H1 (cell line): ENCODE measurements around the gene SERPINH1. TPM values are rescaled to one million over a fixed set of nuclear protein-coding genes. Genes with fewer than 3 reads are reported as not detected.

Source experiments
- CTCF ChIA-PET: fragments of 300-600 bp; sonication (Branson Sonifier 250); formaldehyde crosslinking; loops from one replicate; lab custom pipeline; 2021; ENCODE audit not compliant: partially characterized antibody; lab: Charles Lee
- POLR2A ChIA-PET: fragments of 300-600 bp; sonication (Branson Sonifier 250); formaldehyde crosslinking; loops from one replicate; lab custom pipeline; 2021; ENCODE audit warnings: inconsistent platforms; ENCODE audit not compliant: partially characterized antibody; lab: Charles Lee
- DNase-seq, 2 experiments: peaks; one replicate each; pipeline versions ENCODE4 v3.0.0 to v3.0.0-alpha.2; 2010 to 2022; ENCODE audit warnings: low spot score in 2 of 2, low read depth in 1 of 2, mixed read lengths in 1 of 2
- FAIRE-seq: peaks from 2 replicates; lab custom pipeline; 2011; peaks lifted over from hg19 to GRCh38; lab: Jason Lieb, UNC
- H2AFZ ChIP-seq: 2 replicates; pipeline ENCODE4 v1.8.1; 2012; ENCODE audit warnings: low read length, inconsistent platforms
- H2AK5ac ChIP-seq: 2 replicates; pipeline ENCODE4 v1.6.1; 2013; ENCODE audit warnings: low read depth, low read length
- H2BK120ac ChIP-seq: replicated peaks from 2 replicates; pipeline ENCODE3; 2013; ENCODE audit warnings: low read depth, low read length, inconsistent platforms
- H2BK12ac ChIP-seq: 2 replicates; pipeline ENCODE4 v1.6.1; 2013; ENCODE audit warnings: low read depth, low read length
- H2BK15ac ChIP-seq: 2 replicates; pipeline ENCODE4 v1.6.1; 2013; ENCODE audit warnings: low read length
- H2BK20ac ChIP-seq: 2 replicates; pipeline ENCODE4 v1.6.1; 2013; ENCODE audit warnings: low read length
- H2BK5ac ChIP-seq: 2 replicates; pipeline ENCODE4 v1.6.1; 2013; ENCODE audit warnings: low read depth, low read length
- H3K14ac ChIP-seq: 2 replicates; pipeline ENCODE4 v1.6.1; 2013; ENCODE audit warnings: inconsistent platforms; ENCODE audit not compliant: insufficient read length
- H3K18ac ChIP-seq: 2 replicates; pipeline ENCODE4 v1.6.1; 2013; ENCODE audit warnings: low read length; ENCODE audit errors: extremely low read depth
- H3K23ac ChIP-seq: 2 replicates; pipeline ENCODE4 v1.6.1; 2013; ENCODE audit warnings: inconsistent platforms; ENCODE audit not compliant: insufficient read length
- H3K23me2 ChIP-seq: 2 replicates; pipeline ENCODE4 v1.6.1; 2013; ENCODE audit warnings: low read depth, low read length
- H3K27ac ChIP-seq: 2 replicates; pipeline ENCODE4 v1.6.1; 2011; ENCODE audit warnings: low read depth, low read length, inconsistent platforms
- H3K27me3 ChIP-seq, 4 experiments: replicated peaks in 1 of 4; 1 replicate in 1 of 4; 2 replicates in 3 of 4; pipeline versions ENCODE4 v1.6.1 to v1.8.1; 2011 to 2013; ENCODE audit warnings: low read length in 3 of 4, mild to moderate bottlenecking in 3 of 4, inconsistent platforms in 2 of 4, mixed read lengths in 2 of 4, moderate library complexity in 1 of 4; ENCODE audit not compliant: control insufficient read depth in 3 of 4, insufficient read depth in 3 of 4; ENCODE audit errors: extremely low read depth in 1 of 4
- H3K36me3 ChIP-seq, 4 experiments: 2 replicates each; pipeline versions ENCODE4 v1.6.1 to v1.8.1; 2011 to 2013; ENCODE audit warnings: mild to moderate bottlenecking in 4 of 4, low read length in 3 of 4, moderate library complexity in 2 of 4, control low read depth in 1 of 4, inconsistent platforms in 1 of 4; ENCODE audit not compliant: insufficient read depth in 4 of 4, control insufficient read depth in 2 of 4
- H3K4ac ChIP-seq: replicated peaks from 2 replicates; pipeline ENCODE3; 2013; ENCODE audit warnings: low read length, low read depth, mixed read lengths, inconsistent platforms; ENCODE audit not compliant: insufficient read length
- H3K4me1 ChIP-seq, 4 experiments: replicated peaks in 1 of 4; 1 replicate in 1 of 4; 2 replicates in 3 of 4; pipeline versions ENCODE4 v1.6.1 to v1.8.1; 2011 to 2013; ENCODE audit warnings: low read length in 3 of 4, inconsistent platforms in 2 of 4, mixed read lengths in 1 of 4; ENCODE audit not compliant: insufficient read depth in 4 of 4, control insufficient read depth in 3 of 4
- H3K4me2 ChIP-seq, 2 experiments: 2 replicates each; pipeline versions ENCODE4 v1.6.1 to v1.8.1; 2011 to 2013; ENCODE audit warnings: low read depth in 2 of 2, low read length in 2 of 2, control low read depth in 1 of 2, inconsistent platforms in 1 of 2, mild to moderate bottlenecking in 1 of 2; ENCODE audit not compliant: insufficient read depth in 1 of 2
- H3K4me3 ChIP-seq, 4 experiments: fragments of 200-600, 300-600 bp in 1 of 4; sonication (generic), shearing (Covaris generic), sonication (Bioruptor Twin) in 1 of 4; 2 replicates each; pipeline versions ENCODE4 v1.5.1 to v1.8.1; 2011 to 2016; ENCODE audit warnings: low read length in 4 of 4, low read depth in 3 of 4, control low read depth in 2 of 4, inconsistent platforms in 2 of 4, mild to moderate bottlenecking in 2 of 4, mixed read lengths in 1 of 4, moderate library complexity in 1 of 4; ENCODE audit not compliant: insufficient read depth in 2 of 4; ENCODE audit errors: extremely low read depth in 1 of 4
- H3K56ac ChIP-seq: replicated peaks from 2 replicates; pipeline ENCODE3; 2013; ENCODE audit warnings: low read depth, mild to moderate bottlenecking, mixed read lengths, low read length, inconsistent platforms; ENCODE audit not compliant: insufficient read length
- H3K79me1 ChIP-seq: 2 replicates; pipeline ENCODE4 v1.6.1; 2013; ENCODE audit warnings: low read depth, low read length, control low read depth
- H3K79me2 ChIP-seq, 2 experiments: 2 replicates each; pipeline versions ENCODE4 v1.6.1 to v1.8.1; 2012 to 2013; ENCODE audit warnings: low read length in 2 of 2, mild to moderate bottlenecking in 2 of 2, inconsistent platforms in 1 of 2; ENCODE audit not compliant: insufficient read depth in 2 of 2, control insufficient read depth in 1 of 2
- H3K9ac ChIP-seq, 4 experiments: replicated peaks in 1 of 4; 1 replicate in 1 of 4; 2 replicates in 3 of 4; pipeline versions ENCODE4 v1.6.1 to v1.8.1; 2011 to 2013; ENCODE audit warnings: low read depth in 3 of 4, low read length in 3 of 4, control low read depth in 2 of 4, mild to moderate bottlenecking in 2 of 4, moderate library complexity in 2 of 4, inconsistent platforms in 1 of 4; ENCODE audit errors: extremely low read depth in 1 of 4
- H3K9me3 ChIP-seq, 2 experiments: 2 replicates each; pipeline versions ENCODE4 v1.6.1 to v1.8.1; 2012 to 2013; ENCODE audit warnings: mild to moderate bottlenecking in 2 of 2, moderate library complexity in 2 of 2, control low read depth in 1 of 2, inconsistent platforms in 1 of 2, low read depth in 1 of 2, low read length in 1 of 2, mixed read lengths in 1 of 2; ENCODE audit not compliant: insufficient read depth in 2 of 2
- H4K20me1 ChIP-seq, 2 experiments: replicated peaks in 1 of 2; 2 replicates each; pipeline versions ENCODE3 to v1.8.1; 2011 to 2013; ENCODE audit warnings: inconsistent platforms in 2 of 2, low read length in 2 of 2, mild to moderate bottlenecking in 1 of 2; ENCODE audit not compliant: insufficient read depth in 2 of 2, control insufficient read depth in 1 of 2
- H4K5ac ChIP-seq: 2 replicates; pipeline ENCODE4 v1.6.1; 2013; ENCODE audit warnings: low read length, low read depth, mixed read lengths, inconsistent platforms; ENCODE audit not compliant: insufficient read length
- H4K8ac ChIP-seq: 2 replicates; pipeline ENCODE4 v1.8.0; 2013; ENCODE audit warnings: mild to moderate bottlenecking, moderate library complexity, low read length, inconsistent platforms; ENCODE audit not compliant: insufficient read depth; ENCODE audit errors: extremely low read depth
- H4K91ac ChIP-seq: replicated peaks from 2 replicates; pipeline ENCODE3; 2013; ENCODE audit warnings: low read length, mixed read lengths, inconsistent platforms; ENCODE audit not compliant: insufficient read length
- CTCF ChIP-seq, 3 experiments: IDR thresholded peaks; 1 replicate in 2 of 3; 2 replicates in 1 of 3; pipeline versions ENCODE4 v1.5.1 to v1.6.1; 2011; ENCODE audit warnings: low read length in 3 of 3, mild to moderate bottlenecking in 3 of 3, inconsistent platforms in 2 of 3, low read depth in 1 of 3, moderate library complexity in 1 of 3; ENCODE audit not compliant: insufficient read depth in 1 of 3; ENCODE audit errors: control extremely low read depth in 1 of 3
- RBBP5 ChIP-seq: IDR thresholded peaks from 2 replicates; pipeline ENCODE4 v1.7.1; 2012; ENCODE audit warnings: low read depth, mild to moderate bottlenecking, inconsistent platforms, low read length, moderate library complexity, borderline replicate concordance
- RXRA ChIP-seq: IDR thresholded peaks from 2 replicates; pipeline ENCODE4 v1.6.1; 2011; ENCODE audit warnings: low read depth, mild to moderate bottlenecking, low read length, moderate library complexity; ENCODE audit not compliant: insufficient read depth
- WGBS, 2 experiments: shearing (Covaris generic) in 1 of 2; methylation state at CpG; one replicate each; pipeline versions ENCODE4 v1.1.6 to v1.1.7; 2013 to 2015; ENCODE audit warnings: low lambda C conversion rate in 2 of 2, mixed read lengths in 2 of 2, inconsistent platforms in 1 of 2, low coverage in 1 of 2, missing lambda C conversion rate in 1 of 2; ENCODE audit not compliant: insufficient replicate concordance in 2 of 2, insufficient coverage in 1 of 2, insufficient read length in 1 of 2; ENCODE audit errors: extremely low coverage in 1 of 2, missing lambda C conversion rate in 1 of 2; 5-methylcytosine and 5-hydroxymethylcytosine counted together
- polyA plus RNA-seq, 7 experiments: library from polyadenylated mRNA; depleted of rRNA in 3 of 7; stranded (reverse) in 5 of 7; unstranded in 2 of 7; fragments of >200 nt in 5 of 7; fragments of 200-250 nt in 2 of 7; gene quantifications; 1 replicate in 5 of 7; 2 replicates in 1 of 7; 4 replicates in 1 of 7; pipeline versions ENCODE4 v1.2.1 to v1.2.3, GENCODE V29; 2011 to 2013; ENCODE audit warnings: missing spikeins in 2 of 7, mixed read lengths in 2 of 7
- total RNA-seq: library from RNA; stranded (reverse); fragmentation: NEBNext Ultra II Directional; extraction: Animal tissue kit (Norgen Biotek cat#: 25700); gene quantifications from 2 replicates; pipeline ENCODE4 v1.2.1, GENCODE V29; 2021
- TF ChIP-seq, protein P1 (sequence below): IDR thresholded peaks from 2 replicates; pipeline ENCODE4 v1.6.1; 2012; ENCODE audit warnings: inconsistent platforms

The SERPINH1 gene
- total and polyA plus RNA-seq, 2 of the 8 experiments (the other 6 are each of a cell fraction or from before 2014, with no cell fraction given): 420 to 621 TPM

- H3K36me3 ChIP-seq: peaks cover 44 to 70% (median 62%) of the 10 kb centered on the region in 4 experiments
- no peak overlapping the region for H3K14ac ChIP-seq
- H2BK120ac ChIP-seq: no peak overlapping the region
- no peak overlapping the region for H3K4me3 ChIP-seq
- no peaks in the 10 kb centered on the region for H3K9me3 ChIP-seq
- H2BK12ac ChIP-seq: no peak overlapping the region
- H2AFZ ChIP-seq: no peak overlapping the region
- no peak overlapping the region for H3K4ac ChIP-seq
- peaks cover 12% of the 10 kb centered on the region for H3K79me1 ChIP-seq
- H3K18ac ChIP-seq: no peak overlapping the region
- ChIA-PET POLR2A (interaction anchor here (0.9 to 35.1 kb wide), 5 partner anchors 5 to 233 kb away, joined by 3 to 1120 read pairs (median 104); partner anchors contain the start of gene SERPINH1), CTCF (interaction anchor here (0.6 to 17.4 kb wide), 11 partner anchors 3 to 239 kb away, joined by 3 to 344 read pairs (median 5); partner anchors contain the start of gene SERPINH1)
- peaks cover 8% of the 10 kb centered on the region for H3K23me2 ChIP-seq
- H3K23ac ChIP-seq: no peak overlapping the region
- H4K20me1 ChIP-seq: peaks cover 10 to 30% of the 10 kb centered on the region in 2 experiments
- H3K9ac ChIP-seq: no peak overlapping the region
- H4K91ac ChIP-seq: no peak overlapping the region
- no peak overlapping the region for H2AK5ac ChIP-seq
- 87% methylated on average over 6 of the region's 6 CpGs; no CpG with 5 or more reads in 1 of the 2 experiments for WGBS, 2 experiments
- H4K5ac ChIP-seq: no peak overlapping the region
- no peak overlapping the region for H2BK15ac ChIP-seq
- H2BK20ac ChIP-seq: no peak overlapping the region
- no peak overlapping the region for H4K8ac ChIP-seq
- H3K27ac ChIP-seq: 0 out of 2 replicates have a peak overlapping the region, but pooled peaks have one; percentile 27
- H3K27me3 ChIP-seq: no peaks in the 10 kb centered on the region
- no peak overlapping the region for H3K56ac ChIP-seq
- TF ChIP-seq CTCF (IDR thresholded peaks at IDR 0.05; ENCODE audit: control extremely low read depth in 1 of 3, insufficient read depth in 1 of 3, low read depth in 1 of 3, low read length in 3 of 3): no peak
- no peak for TF ChIP-seq RXRA
- no peak for TF ChIP-seq RBBP5
- TF ChIP-seq, protein P1, sequence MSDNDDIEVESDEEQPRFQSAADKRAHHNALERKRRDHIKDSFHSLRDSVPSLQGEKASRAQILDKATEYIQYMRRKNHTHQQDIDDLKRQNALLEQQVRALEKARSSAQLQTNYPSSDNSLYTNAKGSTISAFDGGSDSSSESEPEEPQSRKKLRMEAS: no peak
- H3K4me1 ChIP-seq: peaks cover 7 to 31% (median 19%) of the 10 kb centered on the region in 4 experiments
- FAIRE-seq: no peak
- H2BK5ac ChIP-seq: no peak overlapping the region
- DNase-seq: no peak
- H3K79me2 ChIP-seq: peaks cover 11 to 56% of the 10 kb centered on the region in 2 experiments
- no peak overlapping the region for H3K4me2 ChIP-seq
Observed at GRCh38 chr11:75567971-75568370, 5.9 kb downstream of the SERPINH1 start.
